ENCODE measurements around the gene KRR1. TPM values are rescaled to one million over a fixed set of nuclear protein-coding genes. Genes with fewer than 3 reads are reported as not detected.

The KRR1 gene
- total and polyA plus RNA-seq, 2 of the 13 experiments (the other 11 are each of a cell fraction or from before 2014, with no cell fraction given), result 19.3 to 103 TPM

DNA sequence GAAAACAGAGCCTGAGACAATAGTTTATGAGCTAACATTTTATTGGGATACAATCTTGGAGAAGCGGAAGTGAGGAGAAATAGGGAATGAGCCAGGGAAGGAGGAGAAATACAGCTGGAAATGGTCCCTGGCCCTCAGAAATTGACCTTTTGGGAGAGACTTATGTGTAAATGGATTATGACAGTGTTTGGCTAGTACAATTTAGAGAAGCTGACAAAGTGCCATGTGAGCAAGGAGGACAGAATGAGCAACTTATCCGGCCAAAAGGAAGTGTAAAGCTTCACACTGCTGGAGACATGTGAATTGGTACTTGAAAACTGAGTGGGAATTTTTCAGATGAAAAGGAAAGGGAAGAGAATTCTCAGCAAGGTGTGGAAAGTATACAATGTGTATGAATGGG, 28.0 kb downstream of the KRR1 start:
- WGBS (ENCODE audit: low lambda C conversion rate), result 88% methylated on average over 2 of the region's 2 CpGs
- Histone ChIP-seq H3K4me3 (replicated peaks in 1 of 3; ENCODE audit: insufficient read depth in 1 of 3, low read depth in 2 of 3, low read length in 3 of 3) (no peak overlapping the region), H3K9me3 (ENCODE audit: low read length) (no peaks in the 10 kb centered on the region), H3K4me1 (ENCODE audit: insufficient read depth, low read length) (peaks cover 26% of the 10 kb centered on the region), H3K36me3 (replicated peaks in 1 of 2; ENCODE audit: control insufficient read depth in 1 of 2, insufficient read depth in 2 of 2, low read length in 2 of 2) (no peaks in the 10 kb centered on the region), H3K9ac (ENCODE audit: insufficient read depth, low read depth, low read length) (no peak overlapping the region), H3K27ac (ENCODE audit: extremely low read length, insufficient read depth, low read length) (no peak overlapping the region), H3K27me3 (ENCODE audit: control insufficient read depth in 1 of 2, insufficient read depth in 2 of 2, low read length in 2 of 2) (no peaks in the 10 kb centered on the region), H4K20me1 (ENCODE audit: insufficient read depth, low read length) (no peaks in the 10 kb centered on the region), H3K79me2 (ENCODE audit: insufficient read depth, low read length) (no peaks in the 10 kb centered on the region), H3K4me2 (ENCODE audit: low read depth, low read length) (no peak overlapping the region), H2AFZ (ENCODE audit: low read length) (no peak overlapping the region)
- no TSS peak for BruUV-seq (replicated peaks)
- TF ChIP-seq ZNF136 (CRISPR knock-in tag; IDR thresholded peaks at IDR 0.05; ENCODE audit: low read depth) (no peak), ZNF275 (CRISPR knock-in tag; IDR thresholded peaks at IDR 0.05; ENCODE audit: borderline replicate concordance) (no peak), MXD4 (CRISPR knock-in tag; IDR thresholded peaks at IDR 0.05) (no peak), ZNF530 (CRISPR knock-in tag; IDR thresholded peaks at IDR 0.05; ENCODE audit: low read depth) (no peak), NFIB (CRISPR knock-in tag; IDR thresholded peaks at IDR 0.05; ENCODE audit: borderline replicate concordance) (no peak), PLRG1 (conservative IDR thresholded peaks at IDR 0.05) (no peak), SP140L (CRISPR knock-in tag; IDR thresholded peaks at IDR 0.05; ENCODE audit: borderline replicate concordance) (no peak)
- DNase-seq (ENCODE audit: low spot score), result no peak
- ChIA-PET POLR2A (no interaction called here), CTCF (ENCODE audit: low intra/inter-chr PET ratio, low total read pairs) (no interaction called here)
- no peak for ATAC-seq
- intact Hi-C loops (cut with micrococcal nuclease; ENCODE audit: unreplicated experiment) (loop anchor here (5.0 to 10.0 kb wide), 2 partner anchors 861 to 974 kb away; partner anchors contain the start of gene BBS10), in situ Hi-C loops (cut with HindIII; ENCODE audit: extremely low pct_ligation_motif_present, low pct_unique_long_range_greater_than_20kb) (no loop called here)
- no peak for FAIRE-seq

GRCh38 chr12:75482646-75483045, 28.8 kb downstream of the KRR1 start:
- DNase-seq (ENCODE audit: low spot score) (no peak), ATAC-seq (no peak), FAIRE-seq (no peak)
- Histone ChIP-seq H3K4me1 (ENCODE audit: insufficient read depth, low read length) (peaks cover 26% of the 10 kb centered on the region), H4K20me1 (ENCODE audit: insufficient read depth, low read length) (no peaks in the 10 kb centered on the region), H2AFZ (ENCODE audit: low read length) (no peak overlapping the region), H3K4me3 (replicated peaks in 1 of 3; ENCODE audit: insufficient read depth in 1 of 3, low read depth in 2 of 3, low read length in 3 of 3) (no peak overlapping the region), H3K36me3 (replicated peaks in 1 of 2; ENCODE audit: control insufficient read depth in 1 of 2, insufficient read depth in 2 of 2, low read length in 2 of 2) (no peaks in the 10 kb centered on the region), H3K4me2 (ENCODE audit: low read depth, low read length) (no peak overlapping the region), H3K9me3 (ENCODE audit: low read length) (no peaks in the 10 kb centered on the region), H3K9ac (ENCODE audit: insufficient read depth, low read depth, low read length) (no peak overlapping the region), H3K27ac (ENCODE audit: extremely low read length, insufficient read depth, low read length) (no peak overlapping the region), H3K27me3 (ENCODE audit: control insufficient read depth in 1 of 2, insufficient read depth in 2 of 2, low read length in 2 of 2) (no peaks in the 10 kb centered on the region), H3K79me2 (ENCODE audit: insufficient read depth, low read length) (no peaks in the 10 kb centered on the region)
- in situ Hi-C loops (cut with HindIII; ENCODE audit: extremely low pct_ligation_motif_present, low pct_unique_long_range_greater_than_20kb), result no loop called here
- ChIA-PET CTCF (ENCODE audit: low intra/inter-chr PET ratio, low total read pairs) (no interaction called here), POLR2A (no interaction called here)
- no TSS peak for BruUV-seq (replicated peaks)
- WGBS (ENCODE audit: low lambda C conversion rate), result 68% methylated on average over 4 of the region's 4 CpGs
- no peak for TF ChIP-seq POLR2AphosphoS2 (IDR thresholded peaks at IDR 0.05; ENCODE audit: low read depth, low read length)
- TF ChIP-seq, protein P1, sequence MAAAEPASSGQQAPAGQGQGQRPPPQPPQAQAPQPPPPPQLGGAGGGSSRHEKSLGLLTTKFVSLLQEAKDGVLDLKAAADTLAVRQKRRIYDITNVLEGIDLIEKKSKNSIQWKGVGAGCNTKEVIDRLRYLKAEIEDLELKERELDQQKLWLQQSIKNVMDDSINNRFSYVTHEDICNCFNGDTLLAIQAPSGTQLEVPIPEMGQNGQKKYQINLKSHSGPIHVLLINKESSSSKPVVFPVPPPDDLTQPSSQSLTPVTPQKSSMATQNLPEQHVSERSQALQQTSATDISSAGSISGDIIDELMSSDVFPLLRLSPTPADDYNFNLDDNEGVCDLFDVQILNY (CRISPR knock-in tag; conservative IDR thresholded peaks at IDR 0.05), result no peak
- no peak for TF ChIP-seq WIZ (CRISPR knock-in tag; IDR thresholded peaks at IDR 0.05)
- TF ChIP-seq ZNF777 (CRISPR knock-in tag; IDR thresholded peaks at IDR 0.05), result no peak
- no peak for TF ChIP-seq ZNF660 (CRISPR knock-in tag; IDR thresholded peaks at IDR 0.05; ENCODE audit: borderline replicate concordance, low read depth)
- no peak for TF ChIP-seq NCOA5 (CRISPR knock-in tag; IDR thresholded peaks at IDR 0.05)
- intact Hi-C loops (cut with micrococcal nuclease; ENCODE audit: unreplicated experiment), result loop anchor here (5.0 to 10.0 kb wide), 2 partner anchors 862 to 975 kb away; partner anchors contain the start of gene BBS10
